Epidermal melanocyte (primary cell): ENCODE data around the gene NME3.
A peak's percentile ranks its signal among the peaks of the same experiment; 100 is the strongest.

Experiments used
- DNase-seq: peaks from one replicate; pipeline ENCODE4 v3.0.0; 2011; ENCODE audit warnings: low spot score; ENCODE audit not compliant: insufficient read length

Gene NME3

GRCh38 chr16:1780677-1781072, 9.3 kb upstream of the NME3 start:
- DNase-seq = no peak

- no peak for DNase-seq
These were observed 8.7 kb upstream of the NME3 start for GRCh38 chr16:1779741-1780676.

GRCh38 chr16:1779234-1779701, 7.9 kb upstream of the NME3 start:
- DNase-seq = no peak

GRCh38 chr16:1778200-1779179, 7.1 kb upstream of the NME3 start:
- no peak for DNase-seq

DNA sequence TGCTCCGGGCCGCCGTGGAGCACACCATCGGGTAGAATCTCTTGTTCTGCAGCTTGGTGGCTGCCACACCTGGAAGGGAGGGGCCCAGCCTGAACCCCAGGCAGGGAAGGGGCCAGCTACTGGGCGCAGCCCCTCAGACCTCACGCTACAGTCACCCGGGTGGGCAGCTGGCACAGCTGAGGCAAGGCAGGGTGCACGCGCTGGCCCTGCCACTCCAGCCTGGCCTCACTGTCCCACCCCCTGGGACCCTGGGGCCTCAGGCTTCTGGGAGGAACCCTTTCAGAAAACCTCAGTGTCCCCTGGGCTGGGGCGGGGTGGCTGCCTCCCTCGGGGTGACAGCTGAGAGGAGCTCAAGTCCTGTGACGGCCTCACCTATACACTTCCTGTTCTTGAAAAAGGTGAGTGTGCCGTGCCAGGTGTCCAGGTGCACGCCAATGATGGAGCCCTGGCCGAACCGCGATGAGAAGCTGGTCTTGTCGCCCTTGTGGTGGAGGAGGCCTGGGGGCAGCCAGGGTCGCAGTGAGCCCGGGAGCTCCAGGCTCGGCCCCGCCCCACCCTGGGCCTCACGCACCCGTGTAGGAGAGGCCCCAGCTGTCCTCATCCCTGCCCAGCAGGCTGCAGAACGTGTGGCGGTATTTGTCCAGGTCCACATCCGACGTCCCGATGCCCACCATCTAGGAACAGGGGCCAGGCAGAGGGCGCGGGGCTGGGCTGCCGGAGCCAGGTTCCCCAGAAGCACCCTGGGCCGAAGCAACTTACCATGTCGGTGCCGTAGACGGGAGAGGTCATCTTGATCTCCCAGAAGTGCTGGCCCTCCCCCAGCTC, 6.2 kb upstream of the NME3 start:
- no peak for DNase-seq

DNA sequence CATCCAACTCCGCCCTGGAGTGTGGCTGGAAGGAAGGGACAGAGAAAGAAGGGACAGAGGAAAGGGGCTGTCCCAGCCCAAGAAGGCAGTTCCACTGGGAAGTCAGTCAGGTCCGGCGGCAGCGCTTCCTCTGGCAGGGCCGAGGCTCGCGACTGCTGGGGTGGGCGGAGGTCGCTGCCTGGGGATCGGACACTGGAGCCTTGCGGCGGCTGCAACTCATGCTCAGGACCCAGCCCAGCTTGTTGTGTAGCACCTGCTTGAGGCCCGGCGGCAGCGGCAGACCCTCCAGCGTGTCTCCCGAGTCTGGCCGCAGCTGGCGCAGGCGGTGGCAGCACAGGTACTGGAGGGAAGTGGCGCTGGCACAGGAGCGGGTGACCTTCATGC, 5.6 kb upstream of the NME3 start:
- DNase-seq = no peak

DNA sequence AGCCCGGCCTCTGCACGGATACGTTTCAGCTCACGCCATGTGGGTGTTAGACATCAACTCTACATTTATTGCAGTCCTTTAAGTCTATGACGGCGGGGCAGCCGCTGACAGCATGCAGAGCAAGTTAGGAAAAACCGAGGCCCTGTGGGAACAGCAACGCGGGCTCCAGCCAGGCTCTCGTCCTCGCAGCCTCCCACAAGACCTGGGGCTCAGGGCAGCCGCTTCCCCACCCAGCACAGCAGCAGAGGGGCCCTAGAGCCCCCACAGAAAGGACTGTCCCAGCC, 5.3 kb upstream of the NME3 start:
- DNase-seq = no peak

- no peak for DNase-seq
These were observed 4.7 kb upstream of the NME3 start for GRCh38 chr16:1775846-1776671.

- no peak for DNase-seq
These were observed 3.9 kb upstream of the NME3 start for GRCh38 chr16:1775006-1775845.

- no peak for DNase-seq
These were observed 3.1 kb upstream of the NME3 start for GRCh38 chr16:1774448-1774780.

- no peak for DNase-seq
These were observed 2.5 kb upstream of the NME3 start for GRCh38 chr16:1773703-1774447.

DNA sequence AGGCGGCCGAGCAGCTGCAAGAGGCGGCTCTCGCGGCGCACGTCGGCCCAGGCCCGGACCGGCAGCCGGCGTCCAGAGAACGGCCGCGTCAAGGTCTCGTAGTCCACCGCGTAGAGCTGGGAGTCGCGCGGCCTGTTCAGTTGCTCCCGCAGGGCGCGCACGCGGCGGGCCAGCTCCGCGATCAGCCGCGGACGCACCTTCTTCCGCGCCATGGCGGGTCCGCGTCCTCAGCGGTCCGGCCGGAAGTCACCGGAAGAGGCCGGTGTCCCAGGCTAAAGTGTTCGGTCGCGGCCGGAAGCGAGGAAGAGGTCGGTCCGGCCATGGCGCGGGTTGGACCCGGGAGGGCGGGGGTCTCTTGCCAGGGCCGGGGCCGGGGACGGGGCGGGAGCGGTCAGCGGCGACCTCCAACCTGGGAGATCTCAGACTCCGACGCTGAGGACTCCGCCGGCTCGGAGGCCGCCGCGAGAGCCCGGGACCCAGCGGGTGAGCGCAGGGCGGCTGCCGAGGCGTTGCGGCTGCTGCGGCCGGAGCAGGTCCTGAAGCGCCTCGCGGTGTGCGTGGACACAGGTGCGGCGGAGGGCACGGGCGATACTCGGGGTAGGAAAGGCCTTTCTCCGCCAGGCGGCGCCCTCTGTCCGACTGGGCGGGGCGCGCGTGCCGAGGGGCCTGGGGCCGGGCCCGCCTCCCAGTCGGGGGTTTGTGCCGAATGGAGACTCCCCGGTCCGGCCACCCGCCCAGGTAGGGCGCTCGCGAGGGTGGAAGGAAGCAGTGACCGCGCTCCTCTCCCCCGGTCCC, 1.8 kb upstream of the NME3 start, which contains the start of gene MRPS34:
Gene MRPS34 (minus strand): TSS at position 227 of the 795 bp plus-strand sequence. CDS start 15 bp downstream, at position 212.
- peak; percentile 82 for DNase-seq

DNA sequence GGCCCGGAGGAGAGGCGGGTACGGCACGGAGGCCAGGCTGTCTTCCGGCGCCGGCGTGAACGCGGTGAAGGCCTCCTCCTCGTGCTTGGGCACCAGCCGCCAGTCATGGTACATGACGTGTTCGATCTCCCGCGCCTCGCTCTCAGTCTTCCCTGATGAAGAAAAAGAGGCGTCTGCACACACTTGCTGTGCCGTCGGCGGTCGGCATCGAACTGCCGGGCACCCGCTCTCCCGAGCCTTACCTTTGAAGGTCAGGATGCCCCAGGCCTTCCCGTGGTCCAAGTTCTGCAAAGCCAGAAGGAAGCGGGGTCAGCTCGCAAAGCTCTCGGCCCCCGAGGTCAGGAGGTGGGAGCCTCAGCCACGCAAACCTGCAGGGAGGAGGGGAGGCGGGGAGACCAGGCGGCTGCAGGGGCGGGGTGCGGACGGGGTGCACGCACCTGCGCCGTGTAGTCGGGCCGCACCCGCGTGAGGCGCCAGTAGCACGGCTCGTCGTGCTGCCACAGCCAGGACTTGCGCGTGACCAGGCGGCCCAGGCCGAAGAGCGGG, 1.1 kb upstream of the NME3 start, which contains the start of gene EME2:
Gene EME2 (plus strand): TSS at position 449 of the 546 bp plus-strand sequence. CDS start 418 bp downstream, outside the sequence.
- DNase-seq = no peak

DNA sequence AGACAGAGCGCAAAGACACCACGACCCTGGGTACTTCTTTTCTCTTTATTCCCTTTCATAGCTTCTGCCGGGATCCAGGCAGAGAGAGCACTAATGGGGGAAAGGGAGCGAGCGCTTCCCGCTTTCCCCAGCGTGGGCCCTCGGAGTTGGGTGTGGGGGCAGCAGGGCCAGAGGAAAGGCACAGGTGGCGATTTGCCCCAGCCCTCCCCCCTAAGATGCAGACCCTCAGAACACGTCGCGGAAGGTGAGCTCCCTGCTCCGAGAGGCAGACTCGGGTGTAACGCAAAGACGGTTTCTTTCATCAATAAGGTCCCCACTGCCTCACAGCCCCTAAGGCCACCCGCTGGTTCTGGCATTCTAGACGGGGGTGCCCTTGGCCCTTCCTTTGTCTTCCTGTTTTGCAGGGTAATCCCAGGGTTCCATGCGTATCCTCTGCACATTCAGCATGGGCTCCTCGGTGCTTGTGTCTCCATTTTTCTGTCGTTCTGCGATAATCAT, 570 bp upstream of the NME3 start:
- no peak for DNase-seq

DNA sequence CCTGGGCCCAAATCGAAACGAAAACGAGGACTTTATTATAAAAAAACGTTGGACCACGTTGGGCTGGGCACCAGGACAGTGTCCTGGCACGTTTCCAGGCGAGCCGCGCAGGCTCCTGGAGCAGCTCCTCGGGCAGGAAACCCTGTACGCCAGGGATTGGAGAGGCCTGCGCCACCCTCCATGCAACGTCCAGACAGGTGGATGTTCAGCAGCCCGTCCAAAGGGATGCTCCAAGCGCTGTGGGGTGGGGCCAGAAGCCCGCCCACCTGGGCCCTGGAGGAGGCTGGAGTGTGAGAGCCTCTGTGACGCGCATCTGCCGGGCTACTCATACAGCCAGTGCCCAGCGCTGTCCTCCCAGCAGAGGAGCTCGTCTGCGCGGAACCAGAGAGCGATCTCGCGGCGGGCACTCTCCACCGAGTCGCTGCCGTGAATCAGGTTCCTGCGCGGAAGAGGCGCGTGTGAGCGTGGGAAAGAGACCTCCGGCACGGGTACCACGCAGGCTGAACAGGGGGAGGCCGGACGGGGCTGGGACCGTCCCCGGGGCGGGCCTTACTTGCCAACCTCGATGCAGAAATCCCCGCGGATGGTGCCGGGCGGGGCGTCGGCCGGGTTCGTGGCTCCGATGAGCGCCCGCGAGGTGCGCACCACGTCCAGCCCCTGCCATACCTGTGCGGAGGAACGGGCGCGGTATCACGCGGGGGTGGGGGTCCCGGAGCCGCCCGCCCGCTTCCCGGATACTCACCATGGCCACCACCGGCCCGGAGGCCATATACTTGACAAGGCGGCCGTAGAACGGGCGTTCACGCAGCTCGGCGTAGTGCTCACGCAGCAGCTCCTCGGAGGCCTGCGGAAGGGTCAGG, 785 bp downstream of the NME3 start:
- no peak for DNase-seq
